Measurements from ENCODE around the gene LYZL1.
"Not testable (repeated sequence)": the region's sequence is repeated elsewhere in the genome, so short reads cannot be mapped to it uniquely, and the experiment has no call there.

LYZL1 gene

DNA sequence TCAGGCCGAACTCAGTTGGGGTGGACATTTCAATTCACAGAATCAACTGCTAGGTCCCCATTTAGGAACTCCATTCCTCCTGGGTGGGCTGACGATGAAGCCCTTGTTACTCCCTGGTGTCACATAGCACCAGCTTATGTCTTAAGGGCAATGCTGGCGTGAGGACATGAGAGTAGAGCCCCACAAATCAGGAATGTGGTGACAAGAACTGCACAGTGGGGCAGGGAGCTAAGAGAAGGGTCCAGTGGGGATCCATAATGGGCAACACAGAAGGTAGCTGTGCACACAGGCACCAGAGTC, 57.0 kb downstream of the LYZL1 start:
- FAIRE-seq (no peak), DNase-seq (ENCODE audit: insufficient read length) (no peak)
- TF ChIP-seq TAF1 (IDR thresholded peaks at IDR 0.05; ENCODE audit: borderline replicate concordance, low read depth, low read length) = no peak
- TF ChIP-seq POLR2A (IDR thresholded peaks at IDR 0.05; ENCODE audit: low read depth, low read length) = no peak
- no peak for TF ChIP-seq POLR2AphosphoS5 (IDR thresholded peaks at IDR 0.05; ENCODE audit: low read depth, low read length)

DNA sequence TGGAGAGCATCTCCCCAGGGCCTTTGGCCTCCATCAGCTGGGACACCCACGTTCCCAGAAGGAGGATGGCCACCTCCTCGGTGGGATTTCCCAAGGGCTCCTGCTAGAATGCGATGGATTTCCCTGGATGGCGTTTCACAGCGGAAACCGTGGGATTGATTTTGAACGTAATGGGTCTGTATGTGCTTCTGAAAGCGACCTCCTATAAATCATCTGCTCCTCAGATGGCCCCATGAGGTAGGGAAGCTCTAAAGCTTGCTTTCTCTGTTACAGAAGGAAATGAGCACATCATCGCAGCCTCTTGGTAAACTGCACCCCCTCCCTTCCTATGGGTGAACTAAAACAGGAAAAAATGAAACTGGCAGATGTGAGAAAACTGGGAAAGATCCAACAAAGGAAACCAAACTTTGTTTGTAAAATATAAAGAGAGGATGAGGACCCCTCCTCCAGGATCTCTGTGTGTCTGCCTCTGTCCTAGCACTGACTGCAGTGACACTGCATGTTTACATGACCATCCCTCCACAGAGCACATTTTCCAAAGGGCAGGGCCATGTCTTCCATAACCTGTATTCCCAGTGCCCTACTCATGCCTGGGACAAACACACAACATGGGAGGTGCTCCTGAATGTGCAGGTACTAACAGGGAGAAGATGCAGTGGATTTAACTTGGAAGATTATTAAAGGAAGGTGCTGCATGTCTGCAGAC, 57.6 kb downstream of the LYZL1 start:
- no peak for FAIRE-seq

DNA sequence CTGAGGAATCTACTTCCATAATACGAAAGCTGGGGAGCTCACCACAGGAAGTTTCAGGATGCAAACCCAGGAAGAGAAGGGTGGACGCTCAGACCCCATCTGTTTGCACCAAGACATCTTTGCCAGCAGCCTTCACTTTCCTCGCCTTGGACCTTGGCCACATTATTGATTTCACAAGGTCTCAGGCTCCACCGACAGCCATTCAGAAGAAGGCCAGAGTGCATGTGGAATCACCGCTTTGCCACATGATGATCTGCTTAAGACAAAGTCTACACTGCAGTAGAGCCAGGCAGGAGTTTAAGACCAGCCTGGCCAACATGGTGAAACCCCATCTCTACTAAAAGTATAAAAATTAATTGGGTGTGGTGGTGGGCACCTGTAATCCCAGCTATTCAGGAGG, 60.0 kb downstream of the LYZL1 start:
- TF ChIP-seq POLR2A (IDR thresholded peaks at IDR 0.05; ENCODE audit: low read depth, low read length) (no peak), TAF1 (IDR thresholded peaks at IDR 0.05; ENCODE audit: borderline replicate concordance, low read depth, low read length) (no peak), POLR2AphosphoS5 (IDR thresholded peaks at IDR 0.05; ENCODE audit: low read depth, low read length) (no peak)
- DNase-seq (ENCODE audit: insufficient read length) = no peak
- FAIRE-seq = no peak

More for the DNA sequence above, 57.6 kb downstream of the LYZL1 start:
- DNase-seq (ENCODE audit: insufficient read length) = no peak
- TF ChIP-seq POLR2A (IDR thresholded peaks at IDR 0.05; ENCODE audit: low read depth, low read length) (no peak), POLR2AphosphoS5 (IDR thresholded peaks at IDR 0.05; ENCODE audit: low read depth, low read length) (no peak), TAF1 (IDR thresholded peaks at IDR 0.05; ENCODE audit: borderline replicate concordance, low read depth, low read length) (no peak)

DNA sequence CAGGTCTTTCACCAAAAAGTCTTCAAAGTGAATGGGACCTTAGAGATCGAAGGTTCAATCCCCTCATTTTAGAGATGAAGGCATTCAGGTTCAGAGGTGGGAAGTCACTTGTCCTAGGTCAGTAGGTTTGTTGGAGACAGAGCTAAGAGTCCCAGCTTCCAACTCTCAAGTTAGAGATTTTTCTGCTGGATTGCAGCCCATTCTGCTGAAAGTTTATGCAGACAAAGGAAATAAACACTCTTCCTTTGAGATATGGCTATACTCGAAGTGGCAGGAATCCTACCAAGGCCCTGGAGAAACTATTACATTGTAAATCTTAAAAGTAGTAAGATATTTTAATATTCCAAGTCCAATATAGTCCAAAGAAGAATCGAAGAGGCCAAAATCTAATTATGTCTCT, 64.4 kb downstream of the LYZL1 start:
- FAIRE-seq (no peak), DNase-seq (ENCODE audit: insufficient read length) (no peak)
- TF ChIP-seq POLR2AphosphoS5 (IDR thresholded peaks at IDR 0.05; ENCODE audit: low read depth, low read length) (no peak), TAF1 (IDR thresholded peaks at IDR 0.05; ENCODE audit: borderline replicate concordance, low read depth, low read length) (no peak), POLR2A (IDR thresholded peaks at IDR 0.05; ENCODE audit: low read depth, low read length) (no peak)

DNA sequence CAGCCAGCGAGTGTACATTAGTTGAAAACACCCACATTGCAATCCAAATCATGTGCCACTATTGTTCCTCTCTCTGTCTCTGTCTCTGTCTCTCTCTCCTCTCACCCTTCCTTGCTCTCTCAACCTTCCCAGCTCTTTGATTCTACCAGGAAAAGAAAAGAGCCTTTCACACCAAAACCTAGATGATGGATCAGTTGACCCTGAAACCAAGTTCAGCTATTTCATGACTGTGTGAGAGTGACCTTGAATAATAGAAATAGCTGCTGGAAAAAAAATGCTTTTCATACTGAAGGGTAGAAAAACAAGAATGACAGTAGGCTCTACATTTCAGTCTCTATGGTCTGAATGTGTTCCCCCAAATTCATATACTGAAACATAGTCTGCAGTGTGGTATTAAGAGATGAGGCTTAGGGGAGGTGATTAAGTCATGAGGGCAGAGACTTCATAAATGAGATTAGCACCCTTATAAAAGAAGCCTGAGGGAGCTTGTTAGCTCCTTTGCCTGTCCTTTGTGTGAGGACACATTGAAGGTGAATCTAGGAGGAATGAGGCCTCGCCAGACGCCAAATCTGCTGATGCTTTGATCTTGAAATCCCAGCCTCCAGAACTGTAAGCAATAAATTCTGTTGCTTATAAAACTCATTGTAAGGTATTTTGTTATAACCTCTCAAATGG, 65.2 kb downstream of the LYZL1 start:
- FAIRE-seq (no peak), DNase-seq (ENCODE audit: insufficient read length) (no peak)
- TF ChIP-seq POLR2AphosphoS5 (IDR thresholded peaks at IDR 0.05; ENCODE audit: low read depth, low read length) (no peak), TAF1 (IDR thresholded peaks at IDR 0.05; ENCODE audit: borderline replicate concordance, low read depth, low read length) (no peak), POLR2A (IDR thresholded peaks at IDR 0.05; ENCODE audit: low read depth, low read length) (no peak)

DNA sequence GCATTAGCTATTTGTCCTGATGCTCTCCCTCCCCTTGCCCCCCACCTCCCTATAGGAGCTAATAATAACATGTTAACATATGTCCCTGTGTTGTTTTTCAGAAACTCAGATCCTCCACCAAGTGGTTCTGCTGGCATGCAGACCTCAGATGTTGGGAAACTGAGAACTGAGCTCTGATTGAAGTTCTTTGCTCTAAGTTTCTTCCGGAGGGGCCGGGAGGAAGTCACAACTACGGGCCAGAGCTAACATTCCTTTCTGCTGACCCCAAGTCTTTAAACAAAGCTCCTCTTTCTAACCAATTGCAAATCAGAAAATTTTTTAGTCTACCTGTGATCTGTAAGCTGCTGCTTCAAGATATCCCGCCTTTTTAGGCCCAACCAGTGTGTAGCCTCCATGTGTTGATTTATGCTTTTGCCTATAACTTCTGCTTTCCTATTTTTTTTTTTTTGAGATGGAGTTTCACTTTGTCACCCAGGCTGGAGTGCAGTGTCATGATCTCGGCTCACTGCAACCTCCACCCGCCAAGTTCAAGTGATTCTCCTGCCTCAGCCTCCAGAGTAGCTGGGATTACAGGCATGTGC, 66.6 kb downstream of the LYZL1 start:
- no peak for DNase-seq (ENCODE audit: insufficient read length)
- no peak for FAIRE-seq
- no peak for TF ChIP-seq POLR2AphosphoS5 (IDR thresholded peaks at IDR 0.05; ENCODE audit: low read depth, low read length)
- no peak for TF ChIP-seq TAF1 (IDR thresholded peaks at IDR 0.05; ENCODE audit: borderline replicate concordance, low read depth, low read length)
- no peak for TF ChIP-seq POLR2A (IDR thresholded peaks at IDR 0.05; ENCODE audit: low read depth, low read length)

DNA sequence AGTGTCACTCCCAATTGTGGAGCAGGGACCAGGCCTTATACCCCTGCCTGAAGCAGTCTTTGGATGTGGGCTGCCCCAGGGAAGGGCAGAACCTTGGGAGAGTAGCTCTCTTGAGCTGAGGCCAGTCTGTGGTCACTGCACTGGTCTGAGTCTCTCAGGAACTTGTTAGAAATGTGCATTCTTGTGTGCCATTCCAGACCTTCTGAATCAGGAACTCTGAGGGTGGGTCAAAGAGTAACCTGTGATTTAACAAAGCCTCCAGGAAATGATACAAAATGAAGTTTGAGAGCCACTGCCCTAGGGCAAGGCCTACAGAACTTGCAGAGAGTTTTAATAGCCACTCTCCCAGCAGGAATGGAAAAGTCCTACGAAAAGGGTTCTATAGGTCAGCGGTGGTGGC, 68.1 kb downstream of the LYZL1 start:
- TF ChIP-seq POLR2A (IDR thresholded peaks at IDR 0.05; ENCODE audit: low read depth, low read length) (no peak), TAF1 (IDR thresholded peaks at IDR 0.05; ENCODE audit: borderline replicate concordance, low read depth, low read length) (no peak), POLR2AphosphoS5 (IDR thresholded peaks at IDR 0.05; ENCODE audit: low read depth, low read length) (no peak)
- FAIRE-seq = no peak

DNA sequence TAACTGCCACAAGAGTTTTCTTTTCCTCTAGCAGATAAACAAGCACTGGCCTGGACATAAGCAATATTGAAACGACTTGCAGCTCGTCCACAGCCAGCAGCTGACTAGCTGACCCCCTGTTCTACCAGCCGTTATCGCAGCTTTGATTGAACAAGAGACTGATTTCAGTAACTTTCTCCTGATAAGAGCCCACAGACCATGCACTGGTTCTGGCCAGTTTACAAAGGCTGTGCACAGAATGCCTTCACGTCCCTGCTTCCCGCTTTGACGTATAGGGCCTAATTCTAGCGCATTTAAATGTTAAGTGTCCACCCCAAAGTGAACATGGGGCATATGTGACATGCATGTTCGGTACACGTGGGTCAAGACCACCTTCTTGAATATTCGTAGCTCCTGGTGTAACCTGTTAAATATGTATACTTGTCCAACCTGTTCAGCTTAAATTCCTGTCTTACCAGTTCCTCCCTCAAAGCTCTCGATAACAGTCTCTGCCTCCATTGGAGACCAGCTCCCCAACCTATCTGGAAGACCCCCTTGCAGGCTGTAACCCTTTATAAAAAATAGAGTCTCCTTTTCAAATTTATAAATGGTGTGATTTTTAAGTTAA, 69.2 kb downstream of the LYZL1 start:
- DNase-seq (ENCODE audit: insufficient read length) (no peak), FAIRE-seq (no peak)
- TF ChIP-seq TAF1 (IDR thresholded peaks at IDR 0.05; ENCODE audit: borderline replicate concordance, low read depth, low read length) (no peak), POLR2AphosphoS5 (IDR thresholded peaks at IDR 0.05; ENCODE audit: low read depth, low read length) (no peak), POLR2A (IDR thresholded peaks at IDR 0.05; ENCODE audit: low read depth, low read length) (no peak)

More for the DNA sequence above, 68.1 kb downstream of the LYZL1 start:
- no peak for DNase-seq (ENCODE audit: insufficient read length)

DNA sequence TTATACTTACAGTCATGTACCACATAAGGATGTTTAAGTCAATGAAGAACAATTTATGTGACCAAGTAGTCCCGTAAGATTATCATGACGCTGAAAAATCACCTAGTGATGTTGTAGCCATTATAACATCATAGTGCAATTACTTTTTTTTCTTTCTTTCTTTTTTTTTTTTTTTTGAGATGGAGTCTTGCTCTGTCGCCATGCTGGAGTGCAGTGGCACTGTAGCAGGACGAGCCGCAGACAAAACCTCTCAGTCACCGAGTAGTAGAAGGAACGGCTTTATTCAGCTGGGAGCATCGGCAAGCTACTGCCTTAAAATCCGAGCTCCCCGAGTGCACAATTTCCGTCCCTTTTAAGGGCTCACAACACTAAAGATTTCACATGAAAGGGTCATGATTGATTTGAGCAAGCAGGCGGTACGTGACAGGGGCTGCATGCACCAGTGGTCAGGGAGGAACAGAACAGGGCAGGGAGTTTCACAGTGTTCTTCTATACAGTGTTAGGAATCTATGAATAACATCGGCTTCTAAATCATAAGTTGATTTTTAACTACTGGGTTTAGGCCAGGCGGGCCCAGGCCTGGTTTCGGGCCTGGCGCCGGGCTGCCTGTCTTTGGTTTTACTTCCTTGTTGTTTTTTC, 71.5 kb downstream of the LYZL1 start:
- not testable (repeated sequence) for DNase-seq (ENCODE audit: insufficient read length); FAIRE-seq
